ENCODE measurements around the gene DOK5.

DOK5 gene

DNA sequence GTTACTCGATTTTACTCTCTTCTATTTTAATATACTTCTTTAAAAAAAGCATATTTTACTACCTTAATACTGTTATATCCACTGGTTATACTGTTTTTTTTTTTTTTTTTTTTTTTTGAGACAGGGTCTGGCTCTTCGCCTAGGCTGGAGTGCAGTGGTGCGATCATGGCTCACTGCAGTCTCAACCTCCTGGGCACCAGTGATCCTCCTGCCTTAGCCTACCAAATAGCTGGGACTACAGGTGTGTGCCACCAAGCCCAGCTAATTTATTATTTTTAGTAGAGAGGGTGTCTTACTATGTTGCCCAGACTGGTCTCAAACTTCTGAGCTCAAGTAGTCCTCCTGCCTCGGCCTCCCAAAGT, 170.7 kb downstream of the DOK5 start:
- TF ChIP-seq POLR2A (IDR thresholded peaks at IDR 0.05; ENCODE audit: extremely low read depth, insufficient read length) (no peak), MAX (IDR thresholded peaks at IDR 0.05; ENCODE audit: low read depth, low read length) (no peak), MYC (IDR thresholded peaks at IDR 0.05; ENCODE audit: low read depth, low read length) (no peak), CTCF (IDR thresholded peaks at IDR 0.05; ENCODE audit: low read depth, low read length) (no peak)
- DNase-seq (ENCODE audit: low read depth): no peak
- H3K4me3 ChIP-seq (ENCODE audit: low read depth, low read length): no peak overlapping the region

DNA sequence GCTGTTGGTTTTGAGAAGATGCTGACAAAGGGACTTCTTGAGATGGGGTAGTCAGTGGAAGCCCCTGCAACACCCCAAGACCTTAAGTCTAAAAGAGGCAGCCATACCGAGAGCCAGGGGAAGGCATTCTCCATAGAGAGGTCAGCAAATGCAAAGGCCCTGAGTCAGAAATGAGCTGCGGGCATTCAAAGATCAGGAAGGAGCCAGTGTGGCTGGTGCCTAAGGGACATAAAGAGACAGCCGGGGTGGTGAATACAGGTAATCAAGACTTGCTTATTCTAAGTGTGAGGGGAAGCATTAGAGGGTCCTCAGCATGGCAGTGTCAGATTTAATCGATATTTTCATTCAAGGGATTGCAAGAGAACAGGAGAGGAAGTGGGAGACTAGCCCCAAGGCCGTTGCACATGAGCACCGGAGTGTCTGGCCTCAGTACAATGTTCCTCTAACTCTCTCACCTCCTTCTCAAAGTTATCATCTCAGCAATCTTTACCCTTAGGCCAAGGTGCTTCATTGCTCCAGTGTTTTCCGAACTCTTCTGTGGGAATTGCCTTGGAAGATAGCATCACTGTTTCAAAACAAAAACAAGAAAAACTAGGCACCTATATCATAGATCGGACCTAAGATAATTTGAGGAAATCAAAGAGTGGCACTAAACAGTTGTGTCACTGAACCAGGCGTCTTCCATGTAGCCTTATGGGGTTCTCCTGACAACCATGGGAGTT, 173.2 kb downstream of the DOK5 start:
- no peak for TF ChIP-seq POLR2A (IDR thresholded peaks at IDR 0.05; ENCODE audit: extremely low read depth, insufficient read length)
- no peak for TF ChIP-seq MYC (IDR thresholded peaks at IDR 0.05; ENCODE audit: low read depth, low read length)
- TF ChIP-seq MAX (IDR thresholded peaks at IDR 0.05; ENCODE audit: low read depth, low read length): no peak
- no peak for TF ChIP-seq CTCF (IDR thresholded peaks at IDR 0.05; ENCODE audit: low read depth, low read length)
- DNase-seq (ENCODE audit: low read depth): no peak
- no peak overlapping the region for H3K4me3 ChIP-seq (ENCODE audit: low read depth, low read length)

DNA sequence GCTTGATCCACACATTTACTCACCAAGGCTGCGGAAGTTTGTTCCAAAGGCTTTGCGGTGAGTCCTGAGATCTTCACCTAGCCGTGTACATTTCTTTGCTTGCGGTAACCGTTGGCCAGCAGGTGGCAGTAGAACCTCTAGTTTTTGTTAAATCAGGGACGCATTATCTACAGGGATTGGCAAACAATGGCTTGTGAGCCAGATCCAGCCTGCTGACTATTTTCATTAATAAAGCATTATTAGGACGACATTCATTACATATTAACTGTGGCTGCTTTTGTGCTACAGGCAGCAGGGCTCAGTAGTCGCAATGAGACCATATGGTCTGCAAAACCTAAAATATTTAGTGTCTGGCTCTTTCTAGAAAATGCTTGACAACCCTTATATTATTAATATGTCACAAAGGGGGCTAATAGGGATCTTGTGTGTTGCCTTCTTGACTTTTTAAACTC, 174.1 kb downstream of the DOK5 start:
- TF ChIP-seq POLR2A (IDR thresholded peaks at IDR 0.05; ENCODE audit: extremely low read depth, insufficient read length) (no peak), CTCF (IDR thresholded peaks at IDR 0.05; ENCODE audit: low read depth, low read length) (peak; percentile 85)
- H3K4me3 ChIP-seq (ENCODE audit: low read depth, low read length): no peak overlapping the region
- peak; percentile 71 for DNase-seq (ENCODE audit: low read depth)

GRCh38 chr20:54650052-54650719, 174.8 kb downstream of the DOK5 start:
- H3K4me3 ChIP-seq (ENCODE audit: low read depth, low read length): no peak overlapping the region
- DNase-seq (ENCODE audit: low read depth): no peak
- no peak for TF ChIP-seq POLR2A (IDR thresholded peaks at IDR 0.05; ENCODE audit: extremely low read depth, insufficient read length)

DNA sequence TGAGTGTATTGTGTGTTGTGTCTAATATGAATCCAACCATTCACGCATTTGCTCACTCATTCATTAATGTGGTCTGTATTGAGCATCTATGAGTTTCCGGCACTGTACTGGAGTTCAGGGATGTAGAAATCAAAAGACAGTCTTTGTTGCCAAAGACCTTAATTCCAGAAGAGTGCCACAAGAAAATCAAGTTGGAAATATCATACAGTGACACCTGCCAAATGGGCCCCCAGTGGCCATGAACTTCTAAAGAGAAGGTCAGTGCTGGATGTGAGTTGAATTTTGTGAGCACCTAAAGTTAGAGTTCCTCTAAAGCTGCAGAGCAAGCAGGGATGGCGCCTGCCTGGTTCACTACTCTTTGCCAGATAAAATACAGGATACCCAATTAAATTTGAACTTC, 175.9 kb downstream of the DOK5 start:
- DNase-seq (ENCODE audit: low read depth): no peak
- TF ChIP-seq MAX (IDR thresholded peaks at IDR 0.05; ENCODE audit: low read depth, low read length) (no peak), CTCF (IDR thresholded peaks at IDR 0.05; ENCODE audit: low read depth, low read length) (no peak), POLR2A (IDR thresholded peaks at IDR 0.05; ENCODE audit: extremely low read depth, insufficient read length) (no peak), MYC (IDR thresholded peaks at IDR 0.05; ENCODE audit: low read depth, low read length) (no peak)
- no peak overlapping the region for H3K4me3 ChIP-seq (ENCODE audit: low read depth, low read length)

DNA sequence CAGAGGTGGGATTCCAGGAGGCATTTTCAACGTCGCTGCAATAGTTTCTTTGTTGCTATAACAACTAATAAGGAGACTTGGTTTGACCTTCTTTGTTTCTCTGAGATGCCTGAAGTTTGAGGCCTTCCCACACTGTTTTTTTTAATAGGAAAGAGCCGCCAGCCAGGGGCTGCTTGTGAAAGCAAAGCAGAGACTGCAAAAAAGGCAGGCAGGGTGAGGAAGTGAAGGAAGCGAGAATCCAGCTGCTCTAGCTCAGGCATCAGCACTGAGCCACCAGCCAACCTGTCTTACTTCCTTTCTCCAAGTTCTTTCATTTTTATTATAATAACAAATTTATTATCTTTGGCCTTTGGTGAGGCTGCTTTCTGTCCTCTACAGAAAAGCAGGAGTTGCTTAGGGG, 179.1 kb downstream of the DOK5 start:
- no peak for DNase-seq (ENCODE audit: low read depth)
- no peak for TF ChIP-seq CTCF (IDR thresholded peaks at IDR 0.05; ENCODE audit: low read depth, low read length)
- no peak for TF ChIP-seq MYC (IDR thresholded peaks at IDR 0.05; ENCODE audit: low read depth, low read length)
- no peak for TF ChIP-seq MAX (IDR thresholded peaks at IDR 0.05; ENCODE audit: low read depth, low read length)
- TF ChIP-seq POLR2A (IDR thresholded peaks at IDR 0.05; ENCODE audit: extremely low read depth, insufficient read length): no peak
- H3K4me3 ChIP-seq (ENCODE audit: low read depth, low read length): no peak overlapping the region

Measured in NB4 (cell line).